ENCODE data around the gene SH3BGRL2. TPM values are rescaled to one million over a fixed set of nuclear protein-coding genes. Genes with fewer than 3 reads are reported as not detected.

SH3BGRL2 gene
- total RNA-seq, 1 experiment from 2014 or later: 7.1 TPM

- H3K36me3 Mint-ChIP-seq (ENCODE audit: insufficient read depth, unreplicated experiment): no peaks in the 10 kb centered on the region
- ChIA-PET POLR2A (no interaction called here), CTCF (interaction anchor here (0.7 to 0.9 kb wide), 2 partner anchors 33 to 53 kb away, joined by 3 read pairs; no protein-coding TSS in a partner anchor)
- H3K4me3 Mint-ChIP-seq (ENCODE audit: unreplicated experiment): no peak overlapping the region
- no peak for TF ChIP-seq CTCF (IDR thresholded peaks at IDR 0.05; ENCODE audit: unreplicated experiment)
- DNase-seq (ENCODE audit: unreplicated experiment): no peak
- H3K9me3 Mint-ChIP-seq (ENCODE audit: unreplicated experiment): no peaks in the 10 kb centered on the region
- H3K27ac Mint-ChIP-seq (ENCODE audit: low read depth, unreplicated experiment): no peak overlapping the region
- H3K27me3 Mint-ChIP-seq (ENCODE audit: insufficient read depth, unreplicated experiment): no peaks in the 10 kb centered on the region
- peaks cover 6% of the 10 kb centered on the region for H3K4me1 Mint-ChIP-seq (ENCODE audit: insufficient read depth, unreplicated experiment)
- intact Hi-C loops (cut with micrococcal nuclease): no loop called here
- BruUV-seq (replicated peaks): no TSS peak
Observed at GRCh38 chr6:79597155-79597554, 34.0 kb upstream of the SH3BGRL2 start.

GRCh38 chr6:79598012-79598411 lies 33.1 kb upstream of the SH3BGRL2 start:
- Mint-ChIP-seq H3K36me3 (ENCODE audit: insufficient read depth, unreplicated experiment) (no peaks in the 10 kb centered on the region), H3K9me3 (ENCODE audit: unreplicated experiment) (no peaks in the 10 kb centered on the region), H3K27me3 (ENCODE audit: insufficient read depth, unreplicated experiment) (no peaks in the 10 kb centered on the region), H3K4me3 (ENCODE audit: unreplicated experiment) (no peak overlapping the region), H3K4me1 (ENCODE audit: insufficient read depth, unreplicated experiment) (peaks cover 6% of the 10 kb centered on the region), H3K27ac (ENCODE audit: low read depth, unreplicated experiment) (no peak overlapping the region)
- POLR2A ChIA-PET: interaction anchor here (0.7 kb wide), 1 partner anchor 72 kb away, joined by 3 read pairs; no protein-coding TSS in a partner anchor
- no peak for DNase-seq (ENCODE audit: unreplicated experiment)
- CTCF ChIA-PET: interaction anchor here (0.7 to 0.9 kb wide), 2 partner anchors 34 to 53 kb away, joined by 3 read pairs; no protein-coding TSS in a partner anchor
- intact Hi-C loops (cut with micrococcal nuclease): no loop called here
- BruUV-seq (replicated peaks): no TSS peak
- TF ChIP-seq CTCF (IDR thresholded peaks at IDR 0.05; ENCODE audit: unreplicated experiment): no peak

- Mint-ChIP-seq H3K27ac (ENCODE audit: low read depth, unreplicated experiment) (no peak overlapping the region), H3K27me3 (ENCODE audit: insufficient read depth, unreplicated experiment) (no peaks in the 10 kb centered on the region), H3K4me3 (ENCODE audit: unreplicated experiment) (no peak overlapping the region), H3K9me3 (ENCODE audit: unreplicated experiment) (no peaks in the 10 kb centered on the region), H3K36me3 (ENCODE audit: insufficient read depth, unreplicated experiment) (no peaks in the 10 kb centered on the region), H3K4me1 (ENCODE audit: insufficient read depth, unreplicated experiment) (peaks cover 10% of the 10 kb centered on the region)
- no peak for DNase-seq (ENCODE audit: unreplicated experiment)
- no TSS peak for BruUV-seq (replicated peaks)
- ChIA-PET CTCF (interaction anchor here (0.7 to 1.2 kb wide), 5 partner anchors 9 to 72 kb away, joined by 3 to 5 read pairs (median 3); no protein-coding TSS in a partner anchor), POLR2A (interaction anchor here (0.7 kb wide), 1 partner anchor 75 kb away, joined by 3 read pairs; no protein-coding TSS in a partner anchor)
- no peak for TF ChIP-seq CTCF (IDR thresholded peaks at IDR 0.05; ENCODE audit: unreplicated experiment)
- intact Hi-C loops (cut with micrococcal nuclease): no loop called here
Observed at GRCh38 chr6:79599725-79600259, 31.3 kb upstream of the SH3BGRL2 start.

GRCh38 chr6:79600313-79600712 lies 30.8 kb upstream of the SH3BGRL2 start:
- BruUV-seq (replicated peaks): no TSS peak
- H3K27ac Mint-ChIP-seq (ENCODE audit: low read depth, unreplicated experiment): peak overlapping the region; percentile 17
- intact Hi-C loops (cut with micrococcal nuclease): no loop called here

More at GRCh38 chr6:79600313-79600712, 30.8 kb upstream of the SH3BGRL2 start:
- Mint-ChIP-seq H3K9me3 (ENCODE audit: unreplicated experiment) (no peaks in the 10 kb centered on the region), H3K4me3 (ENCODE audit: unreplicated experiment) (no peak overlapping the region), H3K4me1 (ENCODE audit: insufficient read depth, unreplicated experiment) (peaks cover 11% of the 10 kb centered on the region), H3K27me3 (ENCODE audit: insufficient read depth, unreplicated experiment) (no peaks in the 10 kb centered on the region), H3K36me3 (ENCODE audit: insufficient read depth, unreplicated experiment) (no peaks in the 10 kb centered on the region)
- no peak for TF ChIP-seq CTCF (IDR thresholded peaks at IDR 0.05; ENCODE audit: unreplicated experiment)
- ChIA-PET POLR2A (interaction anchor here (0.7 kb wide), 1 partner anchor 75 kb away, joined by 3 read pairs; no protein-coding TSS in a partner anchor), CTCF (interaction anchor here (0.6 to 1.2 kb wide), 7 partner anchors 9 to 114 kb away, joined by 3 to 5 read pairs (median 3); no protein-coding TSS in a partner anchor)
- no peak for DNase-seq (ENCODE audit: unreplicated experiment)

All from MCF 10A (cell line).